H1 (cell line): ENCODE results near the gene HLF. TPM values are rescaled to one million over a fixed set of nuclear protein-coding genes. Genes with fewer than 3 reads are reported as not detected.

Experiments used
- CTCF ChIA-PET: fragments of 300-600 bp; sonication (Branson Sonifier 250); formaldehyde crosslinking; loops from one replicate; lab custom pipeline; 2021; ENCODE audit not compliant: partially characterized antibody; lab: Charles Lee
- POLR2A ChIA-PET: fragments of 300-600 bp; sonication (Branson Sonifier 250); formaldehyde crosslinking; loops from one replicate; lab custom pipeline; 2021; ENCODE audit warnings: inconsistent platforms; ENCODE audit not compliant: partially characterized antibody; lab: Charles Lee
- DNase-seq, 2 experiments: peaks; one replicate each; pipeline versions ENCODE4 v3.0.0 to v3.0.0-alpha.2; 2010 to 2022; ENCODE audit warnings: low spot score in 2 of 2, low read depth in 1 of 2, mixed read lengths in 1 of 2
- FAIRE-seq: peaks from 2 replicates; lab custom pipeline; 2011; peaks lifted over from hg19 to GRCh38; lab: Jason Lieb, UNC
- H2AFZ ChIP-seq: 2 replicates; pipeline ENCODE4 v1.8.1; 2012; ENCODE audit warnings: low read length, inconsistent platforms
- H2AK5ac ChIP-seq: 2 replicates; pipeline ENCODE4 v1.6.1; 2013; ENCODE audit warnings: low read depth, low read length
- H2BK120ac ChIP-seq: replicated peaks from 2 replicates; pipeline ENCODE3; 2013; ENCODE audit warnings: low read depth, low read length, inconsistent platforms
- H2BK12ac ChIP-seq: 2 replicates; pipeline ENCODE4 v1.6.1; 2013; ENCODE audit warnings: low read depth, low read length
- H2BK15ac ChIP-seq: 2 replicates; pipeline ENCODE4 v1.6.1; 2013; ENCODE audit warnings: low read length
- H2BK20ac ChIP-seq: 2 replicates; pipeline ENCODE4 v1.6.1; 2013; ENCODE audit warnings: low read length
- H2BK5ac ChIP-seq: 2 replicates; pipeline ENCODE4 v1.6.1; 2013; ENCODE audit warnings: low read depth, low read length
- H3K14ac ChIP-seq: 2 replicates; pipeline ENCODE4 v1.6.1; 2013; ENCODE audit warnings: inconsistent platforms; ENCODE audit not compliant: insufficient read length
- H3K18ac ChIP-seq: 2 replicates; pipeline ENCODE4 v1.6.1; 2013; ENCODE audit warnings: low read length; ENCODE audit errors: extremely low read depth
- H3K23ac ChIP-seq: 2 replicates; pipeline ENCODE4 v1.6.1; 2013; ENCODE audit warnings: inconsistent platforms; ENCODE audit not compliant: insufficient read length
- H3K23me2 ChIP-seq: 2 replicates; pipeline ENCODE4 v1.6.1; 2013; ENCODE audit warnings: low read depth, low read length
- H3K27ac ChIP-seq: 2 replicates; pipeline ENCODE4 v1.6.1; 2011; ENCODE audit warnings: low read depth, low read length, inconsistent platforms
- H3K27me3 ChIP-seq, 4 experiments: replicated peaks in 1 of 4; 1 replicate in 1 of 4; 2 replicates in 3 of 4; pipeline versions ENCODE4 v1.6.1 to v1.8.1; 2011 to 2013; ENCODE audit warnings: low read length in 3 of 4, mild to moderate bottlenecking in 3 of 4, inconsistent platforms in 2 of 4, mixed read lengths in 2 of 4, moderate library complexity in 1 of 4; ENCODE audit not compliant: control insufficient read depth in 3 of 4, insufficient read depth in 3 of 4; ENCODE audit errors: extremely low read depth in 1 of 4
- H3K36me3 ChIP-seq, 4 experiments: 2 replicates each; pipeline versions ENCODE4 v1.6.1 to v1.8.1; 2011 to 2013; ENCODE audit warnings: mild to moderate bottlenecking in 4 of 4, low read length in 3 of 4, moderate library complexity in 2 of 4, control low read depth in 1 of 4, inconsistent platforms in 1 of 4; ENCODE audit not compliant: insufficient read depth in 4 of 4, control insufficient read depth in 2 of 4
- H3K4ac ChIP-seq: replicated peaks from 2 replicates; pipeline ENCODE3; 2013; ENCODE audit warnings: low read length, low read depth, mixed read lengths, inconsistent platforms; ENCODE audit not compliant: insufficient read length
- H3K4me1 ChIP-seq, 4 experiments: replicated peaks in 1 of 4; 1 replicate in 1 of 4; 2 replicates in 3 of 4; pipeline versions ENCODE4 v1.6.1 to v1.8.1; 2011 to 2013; ENCODE audit warnings: low read length in 3 of 4, inconsistent platforms in 2 of 4, mixed read lengths in 1 of 4; ENCODE audit not compliant: insufficient read depth in 4 of 4, control insufficient read depth in 3 of 4
- H3K4me2 ChIP-seq, 2 experiments: 2 replicates each; pipeline versions ENCODE4 v1.6.1 to v1.8.1; 2011 to 2013; ENCODE audit warnings: low read depth in 2 of 2, low read length in 2 of 2, control low read depth in 1 of 2, inconsistent platforms in 1 of 2, mild to moderate bottlenecking in 1 of 2; ENCODE audit not compliant: insufficient read depth in 1 of 2
- H3K4me3 ChIP-seq, 4 experiments: fragments of 200-600, 300-600 bp in 1 of 4; sonication (generic), shearing (Covaris generic), sonication (Bioruptor Twin) in 1 of 4; 2 replicates each; pipeline versions ENCODE4 v1.5.1 to v1.8.1; 2011 to 2016; ENCODE audit warnings: low read length in 4 of 4, low read depth in 3 of 4, control low read depth in 2 of 4, inconsistent platforms in 2 of 4, mild to moderate bottlenecking in 2 of 4, mixed read lengths in 1 of 4, moderate library complexity in 1 of 4; ENCODE audit not compliant: insufficient read depth in 2 of 4; ENCODE audit errors: extremely low read depth in 1 of 4
- H3K56ac ChIP-seq: replicated peaks from 2 replicates; pipeline ENCODE3; 2013; ENCODE audit warnings: low read depth, mild to moderate bottlenecking, mixed read lengths, low read length, inconsistent platforms; ENCODE audit not compliant: insufficient read length
- H3K79me1 ChIP-seq: 2 replicates; pipeline ENCODE4 v1.6.1; 2013; ENCODE audit warnings: low read depth, low read length, control low read depth
- H3K79me2 ChIP-seq, 2 experiments: 2 replicates each; pipeline versions ENCODE4 v1.6.1 to v1.8.1; 2012 to 2013; ENCODE audit warnings: low read length in 2 of 2, mild to moderate bottlenecking in 2 of 2, inconsistent platforms in 1 of 2; ENCODE audit not compliant: insufficient read depth in 2 of 2, control insufficient read depth in 1 of 2
- H3K9ac ChIP-seq, 4 experiments: replicated peaks in 1 of 4; 1 replicate in 1 of 4; 2 replicates in 3 of 4; pipeline versions ENCODE4 v1.6.1 to v1.8.1; 2011 to 2013; ENCODE audit warnings: low read depth in 3 of 4, low read length in 3 of 4, control low read depth in 2 of 4, mild to moderate bottlenecking in 2 of 4, moderate library complexity in 2 of 4, inconsistent platforms in 1 of 4; ENCODE audit errors: extremely low read depth in 1 of 4
- H3K9me3 ChIP-seq, 2 experiments: 2 replicates each; pipeline versions ENCODE4 v1.6.1 to v1.8.1; 2012 to 2013; ENCODE audit warnings: mild to moderate bottlenecking in 2 of 2, moderate library complexity in 2 of 2, control low read depth in 1 of 2, inconsistent platforms in 1 of 2, low read depth in 1 of 2, low read length in 1 of 2, mixed read lengths in 1 of 2; ENCODE audit not compliant: insufficient read depth in 2 of 2
- H4K20me1 ChIP-seq, 2 experiments: replicated peaks in 1 of 2; 2 replicates each; pipeline versions ENCODE3 to v1.8.1; 2011 to 2013; ENCODE audit warnings: inconsistent platforms in 2 of 2, low read length in 2 of 2, mild to moderate bottlenecking in 1 of 2; ENCODE audit not compliant: insufficient read depth in 2 of 2, control insufficient read depth in 1 of 2
- H4K5ac ChIP-seq: 2 replicates; pipeline ENCODE4 v1.6.1; 2013; ENCODE audit warnings: low read length, low read depth, mixed read lengths, inconsistent platforms; ENCODE audit not compliant: insufficient read length
- H4K8ac ChIP-seq: 2 replicates; pipeline ENCODE4 v1.8.0; 2013; ENCODE audit warnings: mild to moderate bottlenecking, moderate library complexity, low read length, inconsistent platforms; ENCODE audit not compliant: insufficient read depth; ENCODE audit errors: extremely low read depth
- H4K91ac ChIP-seq: replicated peaks from 2 replicates; pipeline ENCODE3; 2013; ENCODE audit warnings: low read length, mixed read lengths, inconsistent platforms; ENCODE audit not compliant: insufficient read length
- MAFK ChIP-seq: IDR thresholded peaks from 2 replicates; pipeline ENCODE4 v1.6.1; 2012; ENCODE audit warnings: low read depth, mild to moderate bottlenecking, improper control_type of control experiment, low read length
- SIN3A ChIP-seq, 2 experiments: IDR thresholded peaks in 1 of 2; conservative IDR thresholded peaks in 1 of 2; 2 replicates each; pipeline ENCODE4 v1.6.1; 2011 to 2012; ENCODE audit warnings: low read length in 2 of 2, improper control_type of control experiment in 1 of 2, low read depth in 1 of 2, mild to moderate bottlenecking in 1 of 2
- WGBS, 2 experiments: shearing (Covaris generic) in 1 of 2; methylation state at CpG; one replicate each; pipeline versions ENCODE4 v1.1.6 to v1.1.7; 2013 to 2015; ENCODE audit warnings: low lambda C conversion rate in 2 of 2, mixed read lengths in 2 of 2, inconsistent platforms in 1 of 2, low coverage in 1 of 2, missing lambda C conversion rate in 1 of 2; ENCODE audit not compliant: insufficient replicate concordance in 2 of 2, insufficient coverage in 1 of 2, insufficient read length in 1 of 2; ENCODE audit errors: extremely low coverage in 1 of 2, missing lambda C conversion rate in 1 of 2; 5-methylcytosine and 5-hydroxymethylcytosine counted together
- polyA plus RNA-seq, 7 experiments: library from polyadenylated mRNA; depleted of rRNA in 3 of 7; stranded (reverse) in 5 of 7; unstranded in 2 of 7; fragments of >200 nt in 5 of 7; fragments of 200-250 nt in 2 of 7; gene quantifications; 1 replicate in 5 of 7; 2 replicates in 1 of 7; 4 replicates in 1 of 7; pipeline versions ENCODE4 v1.2.1 to v1.2.3, GENCODE V29; 2011 to 2013; ENCODE audit warnings: missing spikeins in 2 of 7, mixed read lengths in 2 of 7
- total RNA-seq: library from RNA; stranded (reverse); fragmentation: NEBNext Ultra II Directional; extraction: Animal tissue kit (Norgen Biotek cat#: 25700); gene quantifications from 2 replicates; pipeline ENCODE4 v1.2.1, GENCODE V29; 2021

The HLF gene
- total and polyA plus RNA-seq, 2 of the 8 experiments (the other 6 are each of a cell fraction or from before 2014, with no cell fraction given), result 0.39 to 0.60 TPM

DNA sequence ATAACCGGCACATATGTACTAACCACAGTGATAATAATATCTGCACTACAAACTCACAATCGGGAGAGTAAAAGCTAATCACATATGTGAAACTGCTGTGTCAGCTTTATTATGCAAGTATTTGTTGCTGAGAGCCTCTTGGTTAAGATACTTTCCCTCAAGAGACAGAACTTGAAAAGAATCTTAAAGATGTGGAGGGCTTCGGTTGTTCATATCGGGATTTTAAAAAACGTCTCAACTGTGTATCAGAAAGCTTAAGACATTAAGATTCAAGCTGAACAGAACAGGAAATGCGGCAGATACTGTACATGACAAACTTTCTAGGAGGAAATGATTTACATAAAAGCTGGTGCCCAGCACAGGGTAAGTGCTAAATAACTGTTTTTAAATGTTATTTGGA lies 27.5 kb upstream of the HLF start:
- no peak overlapping the region for H4K5ac ChIP-seq
- H2BK12ac ChIP-seq, result no peak overlapping the region
- ChIA-PET CTCF (interaction anchor here (1.1 to 2.4 kb wide), 4 partner anchors 9 to 27 kb away, joined by 3 to 11 read pairs (median 3); partner anchors contain the start of gene HLF), POLR2A (interaction anchor here (1.9 kb wide), 1 partner anchor 7 kb away, joined by 5 read pairs; no protein-coding TSS in a partner anchor)
- H2AK5ac ChIP-seq, result no peak overlapping the region
- no peak overlapping the region for H3K4me3 ChIP-seq
- no peak overlapping the region for H2BK5ac ChIP-seq
- H3K79me2 ChIP-seq, result no peaks in the 10 kb centered on the region
- H3K9ac ChIP-seq, result no peak overlapping the region
- no peaks in the 10 kb centered on the region for H3K79me1 ChIP-seq
- H4K91ac ChIP-seq, result no peak overlapping the region
- DNase-seq (no peak), FAIRE-seq (no peak)
- H3K14ac ChIP-seq, result no peak overlapping the region
- H2BK20ac ChIP-seq, result no peak overlapping the region
- peaks cover 0 to 5% (median 2%) of the 10 kb centered on the region in 4 experiments; a peak in 3 of 7 replicates for H3K27me3 ChIP-seq
- no peak overlapping the region for H3K27ac ChIP-seq
- H3K56ac ChIP-seq, result no peak overlapping the region
- H2BK120ac ChIP-seq, result no peak overlapping the region
- no peak overlapping the region for H2AFZ ChIP-seq
- H3K36me3 ChIP-seq, result no peaks in the 10 kb centered on the region
- no peak overlapping the region for H3K18ac ChIP-seq
- no peak overlapping the region for H4K8ac ChIP-seq
- peaks cover 3% of the 10 kb centered on the region for H3K23me2 ChIP-seq
- peaks cover 0 to 3% (median 0%) of the 10 kb centered on the region in 4 experiments; a peak in 2 of 7 replicates for H3K4me1 ChIP-seq
- H3K9me3 ChIP-seq, result no peaks in the 10 kb centered on the region
- H2BK15ac ChIP-seq, result no peak overlapping the region
- H3K23ac ChIP-seq, result no peak overlapping the region
- WGBS, 2 experiments, result 83% methylated on average over 6 of the region's 6 CpGs; no CpG with 5 or more reads in 1 of the 2 experiments
- H4K20me1 ChIP-seq, result no peaks in the 10 kb centered on the region
- TF ChIP-seq SIN3A (conservative IDR thresholded peaks at IDR 0.05 in 1 of 2, IDR thresholded peaks at IDR 0.05 in 1 of 2; ENCODE audit: low read depth in 1 of 2, low read length in 2 of 2) (no peak), MAFK (peak; percentile 96)
- TF ChIP-seq, all 59 proteins: peak for 1
- H3K4me2 ChIP-seq, result no peak overlapping the region; a peak in 1 of 4 replicates
- no peak overlapping the region for H3K4ac ChIP-seq
